Progenitor cell of endocrine pancreas (in vitro differentiated cells): ENCODE measurements around the gene RGSL1. TPM values are rescaled to one million over a fixed set of nuclear protein-coding genes. Genes with fewer than 3 reads are reported as not detected.
A peak's percentile ranks its signal among the peaks of the same experiment; 100 is the strongest.

Experiments used
- DNase-seq: peaks from one replicate; pipeline ENCODE4 v3.0.0; 2021; ENCODE audit warnings: low spot score; ENCODE audit not compliant: unreplicated experiment
- H3K27ac Mint-ChIP-seq: 2 replicates; pipeline ENCODE4 v1.8.0; 2021; ENCODE audit warnings: mild to moderate bottlenecking, moderate library complexity, mixed read lengths
- H3K27me3 Mint-ChIP-seq: 2 replicates; pipeline ENCODE4 v1.8.0; 2021; ENCODE audit warnings: mixed read lengths
- H3K36me3 Mint-ChIP-seq: 2 replicates; pipeline ENCODE4 v1.8.0; 2022; ENCODE audit warnings: mixed read lengths; ENCODE audit not compliant: insufficient read depth
- H3K4me1 Mint-ChIP-seq: 2 replicates; pipeline ENCODE4 v1.8.0; 2021; ENCODE audit warnings: low read depth, mixed read lengths
- H3K4me3 Mint-ChIP-seq: 2 replicates; pipeline ENCODE4 v1.8.0; 2021; ENCODE audit warnings: low read depth, mild to moderate bottlenecking, moderate library complexity, mixed read lengths
- H3K9me3 Mint-ChIP-seq: 2 replicates; pipeline ENCODE4 v1.8.0; 2021; ENCODE audit warnings: low read depth, mixed read lengths
- total RNA-seq: library from RNA; stranded (reverse); gene quantifications from 2 replicates; pipeline ENCODE4 v1.2.1, GENCODE V29; 2021
- TF ChIP-seq, protein P1 (sequence below): fragments of 200-600 bp; sonication (generic); IDR thresholded peaks from one replicate; pipeline ENCODE4 v1.5.0; 2021; ENCODE audit warnings: antibody characterized with exemption, mild to moderate bottlenecking; ENCODE audit not compliant: unreplicated experiment

RGSL1 gene
- total RNA-seq, 1 donor from 2014 or later, result not detected

DNA sequence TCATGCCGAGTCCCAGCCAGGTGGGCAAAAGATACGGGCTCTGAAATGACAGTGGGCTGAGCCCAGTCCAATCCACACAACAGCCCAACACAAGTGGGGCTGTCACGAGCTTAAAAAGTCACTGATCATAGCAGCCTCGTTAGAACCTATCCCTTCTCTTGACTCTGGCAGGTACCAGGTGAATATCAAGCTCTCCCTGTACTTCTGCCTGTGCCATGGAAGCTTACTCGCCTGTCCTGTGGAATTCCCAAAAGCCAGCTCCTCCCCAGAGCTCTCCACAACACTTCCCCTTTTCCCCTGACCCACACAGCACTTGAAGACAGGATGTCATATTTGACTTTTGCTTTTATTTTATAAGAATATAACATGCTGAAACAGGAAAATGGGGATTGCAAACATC, 148.3 kb downstream of the RGSL1 start:
- peaks cover 10% of the 10 kb centered on the region for H3K4me1 Mint-ChIP-seq
- H3K27ac Mint-ChIP-seq, result no peak overlapping the region
- H3K36me3 Mint-ChIP-seq, result no peaks in the 10 kb centered on the region
- peaks cover 8% of the 10 kb centered on the region for H3K27me3 Mint-ChIP-seq
- TF ChIP-seq, protein P1, sequence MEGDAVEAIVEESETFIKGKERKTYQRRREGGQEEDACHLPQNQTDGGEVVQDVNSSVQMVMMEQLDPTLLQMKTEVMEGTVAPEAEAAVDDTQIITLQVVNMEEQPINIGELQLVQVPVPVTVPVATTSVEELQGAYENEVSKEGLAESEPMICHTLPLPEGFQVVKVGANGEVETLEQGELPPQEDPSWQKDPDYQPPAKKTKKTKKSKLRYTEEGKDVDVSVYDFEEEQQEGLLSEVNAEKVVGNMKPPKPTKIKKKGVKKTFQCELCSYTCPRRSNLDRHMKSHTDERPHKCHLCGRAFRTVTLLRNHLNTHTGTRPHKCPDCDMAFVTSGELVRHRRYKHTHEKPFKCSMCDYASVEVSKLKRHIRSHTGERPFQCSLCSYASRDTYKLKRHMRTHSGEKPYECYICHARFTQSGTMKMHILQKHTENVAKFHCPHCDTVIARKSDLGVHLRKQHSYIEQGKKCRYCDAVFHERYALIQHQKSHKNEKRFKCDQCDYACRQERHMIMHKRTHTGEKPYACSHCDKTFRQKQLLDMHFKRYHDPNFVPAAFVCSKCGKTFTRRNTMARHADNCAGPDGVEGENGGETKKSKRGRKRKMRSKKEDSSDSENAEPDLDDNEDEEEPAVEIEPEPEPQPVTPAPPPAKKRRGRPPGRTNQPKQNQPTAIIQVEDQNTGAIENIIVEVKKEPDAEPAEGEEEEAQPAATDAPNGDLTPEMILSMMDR, result no peak
- no peaks in the 10 kb centered on the region for H3K9me3 Mint-ChIP-seq
- no peak overlapping the region for H3K4me3 Mint-ChIP-seq
- DNase-seq, result no peak

DNA sequence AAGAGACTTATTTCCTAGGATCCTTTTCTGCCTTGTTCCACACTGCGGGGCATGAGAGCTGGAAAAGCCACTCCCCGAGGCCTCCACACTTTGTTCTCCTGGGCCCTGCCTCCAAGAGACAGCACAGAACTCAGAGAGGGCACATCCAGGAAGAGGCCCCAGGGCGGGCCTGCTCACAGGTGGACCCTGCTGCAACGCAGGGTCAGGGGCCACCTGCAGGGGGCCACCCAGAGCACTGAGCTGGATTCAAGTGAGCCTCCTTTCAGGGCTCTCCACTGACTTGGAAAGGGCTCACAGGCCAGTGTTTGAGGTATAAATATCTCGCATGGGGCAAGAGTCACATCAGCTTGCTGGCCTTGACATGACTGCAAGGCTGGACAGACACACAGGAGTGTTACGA, 149.4 kb downstream of the RGSL1 start:
- Mint-ChIP-seq H3K9me3 (no peaks in the 10 kb centered on the region), H3K36me3 (no peaks in the 10 kb centered on the region), H3K4me1 (peaks cover 13% of the 10 kb centered on the region), H3K4me3 (no peak overlapping the region), H3K27ac (no peak overlapping the region), H3K27me3 (peaks cover 9% of the 10 kb centered on the region)
- DNase-seq, result no peak
- TF ChIP-seq, protein P1, result peak; percentile 55

DNA sequence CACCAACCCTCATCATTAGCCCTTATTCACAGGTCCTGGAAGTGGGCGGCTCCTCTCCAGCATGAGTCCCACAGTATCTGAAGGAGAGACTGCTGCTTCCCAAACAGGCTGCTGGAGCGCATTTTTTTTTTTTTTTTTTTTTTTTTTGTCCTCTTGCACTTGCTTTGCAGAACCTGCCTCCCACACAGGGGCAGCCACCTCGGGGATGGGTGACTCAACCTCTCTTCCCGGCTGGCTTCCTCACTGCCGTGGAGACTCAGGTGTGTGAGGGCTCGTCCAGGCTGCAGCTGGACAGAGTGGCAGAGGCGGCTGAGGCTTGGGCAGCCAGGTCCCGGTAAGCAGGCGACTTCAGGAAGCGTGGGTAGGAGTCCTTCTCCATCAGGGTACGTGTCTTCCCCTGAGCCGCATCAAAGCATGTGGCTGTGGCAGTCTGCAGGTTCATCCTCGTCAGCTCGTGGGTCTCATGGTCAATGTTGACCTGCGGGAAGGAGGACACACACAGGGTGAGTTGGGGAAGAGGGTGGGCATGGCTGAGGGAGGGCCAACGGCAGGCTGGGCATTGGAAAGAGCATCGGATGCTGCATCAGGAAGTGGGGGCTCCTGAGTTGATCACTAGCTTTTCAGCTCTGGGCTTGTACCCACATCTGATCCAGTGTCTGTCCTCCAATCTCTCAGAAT, 150.2 kb downstream of the RGSL1 start:
- peaks cover 15% of the 10 kb centered on the region for H3K4me1 Mint-ChIP-seq
- DNase-seq, result no peak

DNA sequence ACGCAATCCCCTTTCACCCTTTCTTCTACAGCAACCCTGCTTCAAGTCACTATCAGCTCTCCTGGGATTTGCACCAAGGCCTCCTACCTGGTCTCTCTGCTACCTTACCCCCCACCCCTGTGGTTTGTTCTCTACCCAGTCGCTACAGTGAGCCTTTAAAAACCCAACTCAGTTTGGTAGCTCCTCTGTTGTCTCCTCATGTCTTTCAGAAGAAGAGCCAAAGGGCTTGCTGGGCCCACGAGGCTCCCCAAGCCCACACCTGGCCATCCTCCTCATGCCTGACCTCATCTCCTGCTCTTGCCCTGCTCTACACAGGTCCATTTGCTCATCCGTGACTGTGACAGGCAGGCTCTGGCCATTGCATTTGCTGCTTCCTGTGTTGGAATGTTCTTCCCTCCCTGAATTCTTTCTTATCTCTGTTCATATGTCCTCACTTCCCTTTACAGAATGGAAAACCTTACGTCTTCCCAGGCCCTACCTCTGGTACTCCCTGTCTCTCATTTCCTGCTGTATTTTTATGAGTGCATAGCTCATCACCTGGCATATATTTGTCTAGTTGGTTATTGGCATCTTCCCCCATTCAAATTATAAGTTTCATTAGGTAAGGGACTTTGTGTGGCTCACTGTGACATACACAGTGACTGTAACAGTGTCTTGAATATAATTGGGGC, 150.9 kb downstream of the RGSL1 start:
- Mint-ChIP-seq H3K27ac (no peak overlapping the region), H3K36me3 (no peaks in the 10 kb centered on the region)
- TF ChIP-seq, protein P1, result no peak

More for the DNA sequence above, 150.2 kb downstream of the RGSL1 start:
- Mint-ChIP-seq H3K27me3 (peaks cover 17% of the 10 kb centered on the region), H3K27ac (no peak overlapping the region), H3K4me3 (no peak overlapping the region), H3K9me3 (no peaks in the 10 kb centered on the region), H3K36me3 (no peaks in the 10 kb centered on the region)
- TF ChIP-seq, protein P1, result no peak

DNA sequence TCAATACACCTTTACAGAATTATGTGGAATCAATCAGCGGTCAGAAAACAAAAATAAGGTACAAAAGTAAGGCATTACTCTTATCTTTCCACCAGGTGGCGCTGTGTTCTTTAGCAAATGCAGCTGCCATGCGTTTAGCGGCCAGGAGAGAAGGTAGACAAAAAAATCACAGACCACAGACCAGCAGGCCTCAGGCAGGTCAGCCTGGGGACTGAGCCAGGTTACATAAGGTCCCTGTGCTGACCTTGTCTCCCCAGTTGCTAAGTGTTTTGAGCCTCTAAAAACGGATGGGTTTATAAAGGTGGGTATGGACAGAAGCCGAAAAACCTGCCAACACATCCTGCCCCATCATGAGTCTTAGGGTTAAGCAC, 151.5 kb downstream of the RGSL1 start:
- H3K9me3 Mint-ChIP-seq, result no peaks in the 10 kb centered on the region
- no peak overlapping the region for H3K4me3 Mint-ChIP-seq

More for the DNA sequence above, 150.9 kb downstream of the RGSL1 start:
- peaks cover 15% of the 10 kb centered on the region for H3K4me1 Mint-ChIP-seq
- no peak overlapping the region for H3K4me3 Mint-ChIP-seq
- H3K27me3 Mint-ChIP-seq, result peaks cover 24% of the 10 kb centered on the region
- no peaks in the 10 kb centered on the region for H3K9me3 Mint-ChIP-seq
- no peak for DNase-seq

More for the DNA sequence above, 151.5 kb downstream of the RGSL1 start:
- Mint-ChIP-seq H3K36me3 (no peaks in the 10 kb centered on the region), H3K27ac (no peak overlapping the region), H3K27me3 (peaks cover 22% of the 10 kb centered on the region), H3K4me1 (peaks cover 15% of the 10 kb centered on the region)
- peak; percentile 61 for DNase-seq
- TF ChIP-seq, protein P1, result peak; percentile 88
